Esophagus muscularis mucosa (tissue), 3 donors: ENCODE data around the gene PPP3CA.

Experiments
- CTCF ChIP-seq, 3 experiments: fragments of 200-600 bp in 2 of 3; fragments of 450-650 bp in 1 of 3; sonication (generic) in 2 of 3; IDR thresholded peaks; one replicate each; pipeline ENCODE4 v1.5.1; 2017 to 2019; ENCODE audit warnings: antibody characterized with exemption in 3 of 3, mild to moderate bottlenecking in 2 of 3, moderate library complexity in 1 of 3
- POLR2A ChIP-seq: fragments of 450-650 bp; IDR thresholded peaks from one replicate; pipeline ENCODE4 v1.6.1; 2017; ENCODE audit warnings: antibody characterized with exemption, moderate library complexity, mild to moderate bottlenecking, low read depth
- POLR2AphosphoS5 ChIP-seq, 2 donors: sonication (generic); formaldehyde crosslinking; IDR thresholded peaks; one replicate each; pipeline ENCODE4 v1.6.1; 2017; ENCODE audit warnings: antibody characterized with exemption in 2 of 2

- TF ChIP-seq POLR2A, result no peak
- no peak for TF ChIP-seq CTCF (IDR thresholded peaks at IDR 0.05)
- no peak for TF ChIP-seq POLR2AphosphoS5 (IDR thresholded peaks at IDR 0.05)
These were observed 12.3 kb downstream of the PPP3CA start for GRCh38 chr4:101334963-101335572.
